Prostate gland (tissue), 2 donors: Measurements from ENCODE around the gene RNF138. TPM values are rescaled to one million over a fixed set of nuclear protein-coding genes. Genes with fewer than 3 reads are reported as not detected.

Experiments used
- DNase-seq: peaks from one replicate; pipeline ENCODE4 v3.0.0-alpha.2; 2019; ENCODE audit warnings: low spot score
- H3K27ac ChIP-seq, 2 donors: fragments of 200-600 bp; sonication (generic); 2 replicates each; pipeline ENCODE4 v1.5.1; 2017 to 2019
- H3K27me3 ChIP-seq: fragments of 200-600 bp; sonication (generic); replicated peaks from 2 replicates; pipeline ENCODE4 v1.5.1; 2019; ENCODE audit not compliant: insufficient read depth
- H3K36me3 ChIP-seq, 2 donors: fragments of 200-600 bp; sonication (generic); 1 replicate in 1 of 2; 2 replicates in 1 of 2; pipeline versions ENCODE4 v1.5.1 to v1.8.1; 2017 to 2019
- H3K4me1 ChIP-seq: fragments of 200-600 bp; sonication (generic); replicated peaks from 2 replicates; pipeline ENCODE4 v1.5.1; 2019
- H3K4me3 ChIP-seq, 2 donors: fragments of 200-600 bp; sonication (generic); 2 replicates each; pipeline ENCODE4 v1.5.1; 2017 to 2019
- H3K9me3 ChIP-seq: fragments of 200-600 bp; sonication (generic); 2 replicates; pipeline ENCODE4 v1.5.1; 2017
- POLR2A ChIP-seq: fragments of 450-650 bp; IDR thresholded peaks from one replicate; pipeline ENCODE4 v1.6.1; 2016; ENCODE audit warnings: antibody characterized with exemption, mild to moderate bottlenecking
- POLR2AphosphoS5 ChIP-seq: sonication (generic); formaldehyde crosslinking; IDR thresholded peaks from one replicate; pipeline ENCODE4 v1.6.1; 2017; ENCODE audit warnings: antibody characterized with exemption
- WGBS: methylation state at CpG from one replicate; pipeline ENCODE4 v1.1.5; 2018; 5-methylcytosine and 5-hydroxymethylcytosine counted together
- intact Hi-C: fragments of 100-400 bp; cut with DNase I; formaldehyde crosslinking; loops from one replicate; pipeline ENCODE4 v1.14.2; 2022
- total RNA-seq, 2 donors: library from RNA; depleted of rRNA; stranded (reverse); fragments of >200 nt; gene quantifications; one replicate each; pipeline ENCODE4 v1.1.0, GENCODE V29; 2016
- TF ChIP-seq, protein P1 (sequence below), 4 experiments: fragments of 200-600 bp in 2 of 4; fragments of 450-650 bp in 2 of 4; sonication (generic) in 2 of 4; IDR thresholded peaks; 1 replicate in 3 of 4; 2 replicates in 1 of 4; pipeline ENCODE4 v1.5.1; 2016 to 2019; ENCODE audit warnings: antibody characterized with exemption in 4 of 4, mild to moderate bottlenecking in 2 of 4, moderate library complexity in 2 of 4

The RNF138 gene, protein sequence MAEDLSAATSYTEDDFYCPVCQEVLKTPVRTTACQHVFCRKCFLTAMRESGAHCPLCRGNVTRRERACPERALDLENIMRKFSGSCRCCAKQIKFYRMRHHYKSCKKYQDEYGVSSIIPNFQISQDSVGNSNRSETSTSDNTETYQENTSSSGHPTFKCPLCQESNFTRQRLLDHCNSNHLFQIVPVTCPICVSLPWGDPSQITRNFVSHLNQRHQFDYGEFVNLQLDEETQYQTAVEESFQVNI
- 10 to 100 TPM; 25.4 to 72.9 TPM for total RNA-seq

DNA sequence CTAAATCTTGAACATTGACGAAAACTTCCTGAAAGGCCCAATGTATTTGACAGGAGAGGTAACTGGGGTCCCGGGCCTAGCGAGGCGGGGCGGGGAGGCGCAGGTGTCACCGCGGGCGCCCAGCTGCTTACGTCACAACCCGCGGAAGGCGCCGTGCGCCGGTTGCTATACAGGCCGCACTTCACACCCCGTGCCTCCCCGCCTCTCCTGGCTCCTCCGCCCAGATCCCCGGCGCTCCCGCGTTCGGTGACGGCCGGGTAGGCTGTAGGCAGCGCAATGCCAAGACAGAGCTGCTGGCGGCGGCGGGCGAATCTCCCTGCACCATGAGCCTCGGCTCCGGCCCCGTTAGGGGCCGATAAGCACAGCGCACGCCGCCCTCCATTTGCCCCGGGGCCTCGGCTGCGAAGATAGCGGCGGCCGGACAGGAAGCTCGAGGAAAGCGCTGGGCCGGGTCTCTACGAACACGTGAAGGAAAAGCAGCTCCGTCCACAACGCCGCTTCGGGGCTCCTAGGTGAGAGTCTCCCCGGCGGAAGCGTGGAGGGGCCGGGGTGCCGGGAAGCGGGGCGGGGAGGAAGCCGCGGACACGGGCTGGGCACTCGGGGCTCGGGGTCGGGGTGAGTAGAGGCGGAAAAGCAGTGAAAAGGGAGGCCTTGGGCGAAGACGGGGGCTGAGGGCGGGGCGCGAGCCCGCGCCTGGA is at the start of gene RNF138:
Gene RNF138 (plus strand): TSS at position 151 of the 698 bp plus-strand sequence. CDS start 903 bp downstream, outside the sequence.
- H3K4me3 ChIP-seq, result peak within 1 kb of the TSS; percentile 87 to 93
- DNase-seq, result peak; percentile 84
- TF ChIP-seq POLR2A, result peak; percentile 76
- TF ChIP-seq, protein P1, sequence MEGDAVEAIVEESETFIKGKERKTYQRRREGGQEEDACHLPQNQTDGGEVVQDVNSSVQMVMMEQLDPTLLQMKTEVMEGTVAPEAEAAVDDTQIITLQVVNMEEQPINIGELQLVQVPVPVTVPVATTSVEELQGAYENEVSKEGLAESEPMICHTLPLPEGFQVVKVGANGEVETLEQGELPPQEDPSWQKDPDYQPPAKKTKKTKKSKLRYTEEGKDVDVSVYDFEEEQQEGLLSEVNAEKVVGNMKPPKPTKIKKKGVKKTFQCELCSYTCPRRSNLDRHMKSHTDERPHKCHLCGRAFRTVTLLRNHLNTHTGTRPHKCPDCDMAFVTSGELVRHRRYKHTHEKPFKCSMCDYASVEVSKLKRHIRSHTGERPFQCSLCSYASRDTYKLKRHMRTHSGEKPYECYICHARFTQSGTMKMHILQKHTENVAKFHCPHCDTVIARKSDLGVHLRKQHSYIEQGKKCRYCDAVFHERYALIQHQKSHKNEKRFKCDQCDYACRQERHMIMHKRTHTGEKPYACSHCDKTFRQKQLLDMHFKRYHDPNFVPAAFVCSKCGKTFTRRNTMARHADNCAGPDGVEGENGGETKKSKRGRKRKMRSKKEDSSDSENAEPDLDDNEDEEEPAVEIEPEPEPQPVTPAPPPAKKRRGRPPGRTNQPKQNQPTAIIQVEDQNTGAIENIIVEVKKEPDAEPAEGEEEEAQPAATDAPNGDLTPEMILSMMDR (IDR thresholded peaks at IDR 0.05), result peak in 1 of 4 experiments; percentile 13
- TF ChIP-seq POLR2AphosphoS5, result peak; percentile 65
- no peaks in the 10 kb centered on the region for H3K4me1 ChIP-seq
- H3K36me3 ChIP-seq, result no peaks in the 10 kb centered on the region
- WGBS, result 1% methylated on average over 74 of the region's 75 CpGs
- intact Hi-C loops, result loop anchor here (5.0 kb wide), 1 partner anchor 150 kb away; the partner anchor contains the start of gene TRAPPC8
- H3K27me3 ChIP-seq, result no peaks in the 10 kb centered on the region
- H3K9me3 ChIP-seq, result no peaks in the 10 kb centered on the region
- H3K27ac ChIP-seq, result peak within 1 kb of the TSS; percentile 100

DNA sequence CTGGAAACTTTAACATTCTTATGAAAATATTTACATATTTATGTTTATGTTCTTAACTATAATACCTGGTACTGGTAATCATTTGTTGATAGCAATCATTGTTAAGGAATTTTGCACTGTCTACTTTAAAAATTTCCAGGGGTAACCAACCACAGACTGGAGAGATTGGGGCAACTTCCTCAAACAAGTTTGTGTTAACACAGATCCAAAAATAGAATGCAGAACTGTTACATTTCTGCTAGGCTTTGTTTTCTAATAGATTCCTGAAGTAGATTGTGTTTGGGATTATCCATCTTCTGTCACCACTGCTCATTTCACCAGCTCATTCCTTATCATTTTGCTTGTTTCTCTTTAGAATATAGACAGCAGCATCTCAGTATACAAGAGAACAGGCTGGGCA is 49.3 kb upstream of the RNF138 start:
- Histone ChIP-seq H3K4me3 (no peak overlapping the region), H3K27ac (no peak overlapping the region), H3K4me1 (no peaks in the 10 kb centered on the region), H3K9me3 (no peaks in the 10 kb centered on the region), H3K27me3 (no peaks in the 10 kb centered on the region), H3K36me3 (no peaks in the 10 kb centered on the region)
- TF ChIP-seq, protein P1 (IDR thresholded peaks at IDR 0.05), result no peak
- TF ChIP-seq POLR2AphosphoS5, result no peak
- TF ChIP-seq POLR2A, result no peak
- DNase-seq, result no peak
- intact Hi-C loops, result no loop called here

- H3K27me3 ChIP-seq, result no peaks in the 10 kb centered on the region
- H3K4me1 ChIP-seq, result no peaks in the 10 kb centered on the region
- intact Hi-C loops, result no loop called here
- no peaks in the 10 kb centered on the region for H3K36me3 ChIP-seq
- no peaks in the 10 kb centered on the region for H3K9me3 ChIP-seq
- H3K4me3 ChIP-seq, result no peak overlapping the region
- H3K27ac ChIP-seq, result no peak overlapping the region
- TF ChIP-seq POLR2A (no peak), POLR2AphosphoS5 (no peak)
- TF ChIP-seq, protein P1 (IDR thresholded peaks at IDR 0.05), result no peak
- no peak for DNase-seq
- 83% methylated on average over 4 of the region's 4 CpGs for WGBS
Measured at GRCh38 chr18:32048507-32049091, 43.1 kb upstream of the RNF138 start.

- H3K9me3 ChIP-seq, result no peaks in the 10 kb centered on the region
- no peaks in the 10 kb centered on the region for H3K36me3 ChIP-seq
- no peak for TF ChIP-seq POLR2A
- TF ChIP-seq POLR2AphosphoS5, result no peak
- TF ChIP-seq, protein P1 (IDR thresholded peaks at IDR 0.05), result no peak
- H3K27me3 ChIP-seq, result no peaks in the 10 kb centered on the region
- no peak for DNase-seq
- intact Hi-C loops, result no loop called here
- no peaks in the 10 kb centered on the region for H3K4me1 ChIP-seq
- no peak overlapping the region for H3K4me3 ChIP-seq
- 85% methylated on average over 3 of the region's 3 CpGs for WGBS
- H3K27ac ChIP-seq, result no peak overlapping the region
Measured at GRCh38 chr18:32049393-32050171, 42.1 kb upstream of the RNF138 start.
